Naive B cell (primary cell): ENCODE results near the gene RIMBP2. TPM values are rescaled to one million over a fixed set of nuclear protein-coding genes. Genes with fewer than 3 reads are reported as not detected.

Source experiments
- ATAC-seq, 2 donors: fragments of 150-1000 bp; cut with Tn5 transposase; 2 replicates each; pipeline ENCODE4 v1.10.0; 2021; ENCODE audit warnings: low read depth in 2 of 2, mild to moderate bottlenecking in 2 of 2, moderate library complexity in 2 of 2
- DNase-seq: peaks from one replicate; pipeline ENCODE4 v3.0.0; 2022
- H3K27ac Mint-ChIP-seq, 6 donors: one replicate each; pipeline ENCODE4 v1.8.0; 2020 to 2022; ENCODE audit warnings: mild to moderate bottlenecking in 6 of 6, mixed read lengths in 6 of 6, moderate library complexity in 5 of 6, inconsistent platforms in 2 of 6
- H3K27me3 Mint-ChIP-seq, 3 donors: one replicate each; pipeline ENCODE4 v1.8.0; 2021 to 2022; ENCODE audit warnings: mixed read lengths in 3 of 3, mild to moderate bottlenecking in 1 of 3
- H3K36me3 Mint-ChIP-seq, 2 donors: one replicate each; pipeline ENCODE4 v1.8.0; 2020 to 2022; ENCODE audit warnings: mixed read lengths in 2 of 2, inconsistent platforms in 1 of 2, mild to moderate bottlenecking in 1 of 2
- H3K4me1 Mint-ChIP-seq, 3 donors: one replicate each; pipeline ENCODE4 v1.8.0; 2020 to 2022; ENCODE audit warnings: mixed read lengths in 3 of 3, inconsistent platforms in 1 of 3, mild to moderate bottlenecking in 1 of 3, moderate library complexity in 1 of 3
- H3K4me3 Mint-ChIP-seq, 8 donors: one replicate each; pipeline ENCODE4 v1.8.0; 2020 to 2022; ENCODE audit warnings: mild to moderate bottlenecking in 8 of 8, mixed read lengths in 8 of 8, moderate library complexity in 8 of 8, inconsistent platforms in 2 of 8
- H3K9me3 Mint-ChIP-seq, 7 donors: one replicate each; pipeline ENCODE4 v1.8.0; 2020 to 2022; ENCODE audit warnings: mixed read lengths in 7 of 7, mild to moderate bottlenecking in 5 of 7, inconsistent platforms in 2 of 7, moderate library complexity in 1 of 7
- polyA plus RNA-seq, 6 donors: library from polyadenylated mRNA; unstranded; fragments of 300-500 nt; fragmentation: Illumina TruSeq; gene quantifications; one replicate each; pipeline ENCODE4 v1.2.3, GENCODE V29; 2021; ENCODE audit warnings: low read depth in 6 of 6

The RIMBP2 gene
- polyA plus RNA-seq, 6 donors from 2014 or later = 0.04 TPM; not detected in 5

DNA sequence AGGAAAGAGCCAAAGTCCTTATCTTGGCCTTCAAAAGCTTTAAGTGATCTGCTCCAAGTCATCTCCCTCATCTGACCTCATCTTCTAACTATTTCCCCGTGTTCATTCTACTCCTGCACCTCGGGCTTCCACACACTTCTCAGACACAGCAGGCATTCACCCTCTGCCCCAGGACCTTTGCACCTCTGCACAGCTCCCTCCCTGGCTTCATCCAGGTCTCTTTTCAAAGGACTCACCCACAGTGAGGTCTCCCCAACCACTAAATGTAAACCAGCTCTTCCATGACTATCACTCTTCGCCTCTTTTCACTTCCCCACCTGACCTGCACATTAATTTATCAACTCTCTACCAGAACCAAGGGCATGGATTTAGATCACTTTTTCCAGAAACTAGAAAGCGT is 216.6 kb downstream of the RIMBP2 start:
- H3K4me1 Mint-ChIP-seq = no peaks in the 10 kb centered on the region
- peaks cover 0 to 10% (median 0%) of the 10 kb centered on the region in 7 donors for H3K9me3 Mint-ChIP-seq
- H3K27me3 Mint-ChIP-seq = no peaks in the 10 kb centered on the region
- no peak overlapping the region for H3K27ac Mint-ChIP-seq
- DNase-seq (no peak), ATAC-seq (no peak)
- no peak overlapping the region for H3K4me3 Mint-ChIP-seq
- no peaks in the 10 kb centered on the region for H3K36me3 Mint-ChIP-seq

DNA sequence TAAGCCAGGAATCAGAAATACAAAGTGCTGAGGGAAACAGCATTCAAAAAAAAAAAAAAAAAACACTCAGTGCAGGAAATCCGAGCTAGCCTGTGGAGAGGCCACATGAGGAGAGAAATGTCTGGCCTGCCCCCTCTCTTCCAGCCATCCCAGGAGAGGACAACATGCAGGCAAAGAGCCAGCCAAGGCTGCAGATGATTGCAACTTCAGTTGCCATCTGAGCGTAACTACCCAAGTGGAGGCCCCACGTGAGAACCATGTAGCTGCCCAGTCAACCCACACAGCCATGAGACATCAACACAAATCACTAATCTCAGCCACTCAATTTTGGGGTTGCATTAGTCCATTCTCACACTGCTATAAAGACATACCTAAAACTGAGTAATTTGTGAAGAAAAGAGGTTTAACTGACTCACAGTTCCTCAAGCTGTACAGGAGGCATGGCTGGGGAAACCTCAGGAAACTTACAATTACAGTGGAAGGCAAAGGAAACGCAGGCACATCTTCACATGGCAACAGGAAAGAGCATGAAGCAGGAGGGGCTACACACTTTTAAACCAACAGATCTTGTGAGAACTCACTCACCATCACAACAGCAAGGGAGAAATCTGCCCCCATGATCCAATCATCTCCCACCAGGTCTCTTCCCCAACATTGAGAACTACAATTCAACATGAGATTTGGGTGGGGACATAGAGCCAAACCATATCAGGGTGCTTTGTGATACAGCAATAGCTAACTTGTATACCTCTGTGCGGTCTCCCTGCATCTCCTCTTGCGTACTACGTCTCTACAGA is 217.3 kb downstream of the RIMBP2 start:
- Mint-ChIP-seq H3K4me1 (no peaks in the 10 kb centered on the region), H3K36me3 (no peaks in the 10 kb centered on the region), H3K27ac (no peak overlapping the region), H3K27me3 (no peaks in the 10 kb centered on the region), H3K4me3 (no peak overlapping the region), H3K9me3 (peaks cover 0 to 10% (median 0%) of the 10 kb centered on the region in 7 donors)
- no peak for DNase-seq
- ATAC-seq = no peak

DNA sequence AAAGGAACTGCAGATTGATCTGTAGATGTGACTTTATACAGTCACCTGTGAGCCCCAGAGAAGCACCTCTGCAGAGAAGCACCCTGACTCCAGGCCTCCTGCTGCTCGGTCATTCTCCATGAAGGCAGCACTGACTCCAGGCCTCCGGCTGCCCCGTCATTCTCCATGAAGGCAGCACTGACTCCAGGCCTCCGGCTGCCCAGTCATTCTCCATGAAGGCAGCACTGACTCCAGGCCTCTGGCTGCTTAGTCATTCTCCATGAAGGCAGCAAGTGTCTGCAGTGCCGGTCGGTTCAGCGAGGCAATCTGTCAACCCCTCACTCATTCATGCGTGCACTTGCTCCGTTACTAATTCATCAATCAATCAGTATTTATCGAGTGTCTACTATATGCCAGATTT is 218.1 kb downstream of the RIMBP2 start:
- H3K27ac Mint-ChIP-seq = no peak overlapping the region
- no peaks in the 10 kb centered on the region for H3K4me1 Mint-ChIP-seq
- DNase-seq = no peak
- no peak overlapping the region for H3K4me3 Mint-ChIP-seq
- no peak for ATAC-seq
- H3K27me3 Mint-ChIP-seq = no peaks in the 10 kb centered on the region
- peaks cover 0 to 10% (median 0%) of the 10 kb centered on the region in 7 donors for H3K9me3 Mint-ChIP-seq
- H3K36me3 Mint-ChIP-seq = no peaks in the 10 kb centered on the region

DNA sequence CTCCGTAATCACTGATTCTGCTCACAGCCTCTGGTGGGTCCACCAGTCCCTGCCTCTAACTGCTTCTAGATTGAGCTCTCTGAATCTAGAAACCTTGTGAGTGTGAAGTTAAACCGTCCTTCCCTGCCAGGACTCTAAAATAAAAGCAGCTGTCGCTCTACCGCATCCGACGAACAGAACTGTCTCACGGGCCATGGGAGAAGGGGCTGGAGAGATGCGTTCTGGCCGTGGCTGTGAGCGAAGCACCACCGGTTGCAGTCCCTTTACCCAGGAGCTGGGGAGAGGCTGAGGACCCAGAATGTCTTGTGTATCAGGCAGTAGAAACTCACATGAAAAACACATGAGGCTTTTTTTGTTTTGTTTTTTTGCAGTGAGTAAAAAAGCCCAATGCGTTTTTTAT is 218.8 kb downstream of the RIMBP2 start:
- Mint-ChIP-seq H3K36me3 (no peaks in the 10 kb centered on the region), H3K4me1 (no peaks in the 10 kb centered on the region), H3K27me3 (no peaks in the 10 kb centered on the region), H3K9me3 (peaks cover 0 to 7% (median 0%) of the 10 kb centered on the region in 7 donors), H3K4me3 (no peak overlapping the region), H3K27ac (no peak overlapping the region)
- no peak for ATAC-seq
- no peak for DNase-seq

DNA sequence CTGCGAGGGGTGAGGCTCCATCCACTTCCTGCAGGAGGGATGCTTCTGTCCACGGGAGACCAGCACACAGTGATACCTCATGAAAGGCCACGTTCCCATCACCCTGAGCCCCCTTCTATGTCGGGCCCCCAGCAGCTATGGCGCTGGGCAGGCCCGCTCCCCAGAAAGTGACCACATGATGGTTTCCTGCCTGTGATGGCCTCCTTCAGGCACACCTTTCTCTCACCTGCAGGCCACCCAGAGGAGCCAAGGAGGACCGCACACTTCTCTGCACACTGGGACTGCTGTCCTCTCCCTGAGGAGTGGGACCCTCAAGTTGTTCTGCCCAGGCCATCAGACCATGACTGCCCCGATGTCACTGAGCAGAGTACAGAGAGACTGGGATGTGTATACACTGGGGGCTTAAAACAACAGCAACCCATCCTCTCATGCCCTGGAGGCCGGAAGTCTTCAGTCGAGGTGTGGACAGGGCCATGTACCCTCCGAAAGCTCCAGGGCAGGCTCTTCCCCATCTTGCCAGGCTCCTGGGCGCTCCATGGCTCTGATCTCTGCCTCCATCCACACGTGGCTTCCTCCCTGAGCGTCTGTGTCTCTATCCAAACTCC is 219.5 kb downstream of the RIMBP2 start:
- DNase-seq (no peak), ATAC-seq (no peak)
- Mint-ChIP-seq H3K27me3 (no peaks in the 10 kb centered on the region), H3K27ac (no peak overlapping the region), H3K9me3 (peaks cover 0 to 7% (median 0%) of the 10 kb centered on the region in 7 donors), H3K4me3 (no peak overlapping the region), H3K36me3 (no peaks in the 10 kb centered on the region), H3K4me1 (no peaks in the 10 kb centered on the region)

DNA sequence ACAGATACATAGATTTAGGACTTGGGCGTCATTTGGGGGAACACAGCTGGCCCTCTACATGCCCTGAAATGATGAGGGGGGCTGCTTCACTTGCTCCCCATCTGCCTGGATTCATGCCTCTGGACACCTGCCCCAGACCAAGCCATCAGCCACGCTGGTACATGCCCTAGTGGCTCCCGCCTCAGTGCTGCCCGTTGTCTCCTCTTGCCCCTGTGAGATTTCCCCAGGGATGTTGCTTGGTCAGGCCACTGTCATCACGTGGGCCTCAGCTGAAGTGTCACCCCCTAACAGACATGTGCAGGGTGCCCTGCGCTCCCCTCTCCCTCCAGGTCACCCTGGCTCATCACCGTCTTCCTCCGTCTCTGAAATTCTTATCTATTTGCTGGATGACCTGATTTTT is 220.9 kb downstream of the RIMBP2 start:
- Mint-ChIP-seq H3K9me3 (peaks cover 0 to 7% (median 0%) of the 10 kb centered on the region in 7 donors), H3K27me3 (no peaks in the 10 kb centered on the region), H3K4me3 (no peak overlapping the region), H3K27ac (no peak overlapping the region), H3K36me3 (no peaks in the 10 kb centered on the region), H3K4me1 (no peaks in the 10 kb centered on the region)
- no peak for DNase-seq
- ATAC-seq = no peak

DNA sequence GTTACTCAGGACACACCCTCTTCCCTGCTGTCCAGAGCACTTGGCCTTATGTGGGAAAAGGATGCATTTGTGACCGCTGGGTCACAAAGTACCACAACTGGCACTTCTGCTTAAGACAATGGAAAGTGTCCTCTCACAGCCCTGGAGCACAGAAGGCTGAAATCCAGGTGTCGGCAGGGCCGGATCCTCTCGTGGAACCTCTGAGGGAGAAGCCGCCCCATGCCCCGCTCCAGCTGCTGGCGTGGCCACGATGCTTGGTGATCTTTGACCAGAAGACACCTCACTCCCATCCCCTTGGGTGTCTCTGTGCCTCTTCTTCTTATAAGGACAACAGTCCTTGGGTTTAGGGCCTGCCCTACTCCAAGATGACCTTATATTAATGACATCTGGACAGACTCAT is 221.4 kb downstream of the RIMBP2 start:
- Mint-ChIP-seq H3K4me1 (no peaks in the 10 kb centered on the region), H3K4me3 (no peak overlapping the region), H3K27ac (no peak overlapping the region), H3K27me3 (no peaks in the 10 kb centered on the region), H3K36me3 (no peaks in the 10 kb centered on the region), H3K9me3 (peaks cover 0 to 7% (median 0%) of the 10 kb centered on the region in 7 donors)
- no peak for DNase-seq
- no peak for ATAC-seq

DNA sequence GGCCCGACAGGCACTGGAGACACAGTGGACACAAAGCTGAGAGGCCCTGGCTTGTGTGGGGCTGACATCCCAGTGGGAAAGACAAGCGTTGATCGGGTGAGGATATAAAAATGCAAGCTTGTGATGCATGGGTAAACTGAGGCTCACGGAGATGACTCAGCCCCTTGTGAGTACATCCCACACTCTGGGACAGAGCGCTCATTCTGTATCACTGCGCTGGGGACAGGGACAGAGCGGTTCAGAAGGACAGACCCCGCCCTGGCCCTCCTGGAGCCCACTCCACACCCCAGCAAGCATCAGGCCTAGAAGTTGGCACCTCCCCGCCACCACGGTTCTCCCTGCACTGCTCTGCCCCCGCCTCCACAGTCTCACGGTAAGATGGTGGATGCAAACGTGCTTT is 222.1 kb downstream of the RIMBP2 start:
- peaks cover 0 to 4% (median 0%) of the 10 kb centered on the region in 7 donors for H3K9me3 Mint-ChIP-seq
- H3K27me3 Mint-ChIP-seq = no peaks in the 10 kb centered on the region
- no peaks in the 10 kb centered on the region for H3K4me1 Mint-ChIP-seq
- H3K27ac Mint-ChIP-seq = no peak overlapping the region
- ATAC-seq (no peak), DNase-seq (no peak)
- H3K36me3 Mint-ChIP-seq = no peaks in the 10 kb centered on the region
- H3K4me3 Mint-ChIP-seq = no peak overlapping the region

DNA sequence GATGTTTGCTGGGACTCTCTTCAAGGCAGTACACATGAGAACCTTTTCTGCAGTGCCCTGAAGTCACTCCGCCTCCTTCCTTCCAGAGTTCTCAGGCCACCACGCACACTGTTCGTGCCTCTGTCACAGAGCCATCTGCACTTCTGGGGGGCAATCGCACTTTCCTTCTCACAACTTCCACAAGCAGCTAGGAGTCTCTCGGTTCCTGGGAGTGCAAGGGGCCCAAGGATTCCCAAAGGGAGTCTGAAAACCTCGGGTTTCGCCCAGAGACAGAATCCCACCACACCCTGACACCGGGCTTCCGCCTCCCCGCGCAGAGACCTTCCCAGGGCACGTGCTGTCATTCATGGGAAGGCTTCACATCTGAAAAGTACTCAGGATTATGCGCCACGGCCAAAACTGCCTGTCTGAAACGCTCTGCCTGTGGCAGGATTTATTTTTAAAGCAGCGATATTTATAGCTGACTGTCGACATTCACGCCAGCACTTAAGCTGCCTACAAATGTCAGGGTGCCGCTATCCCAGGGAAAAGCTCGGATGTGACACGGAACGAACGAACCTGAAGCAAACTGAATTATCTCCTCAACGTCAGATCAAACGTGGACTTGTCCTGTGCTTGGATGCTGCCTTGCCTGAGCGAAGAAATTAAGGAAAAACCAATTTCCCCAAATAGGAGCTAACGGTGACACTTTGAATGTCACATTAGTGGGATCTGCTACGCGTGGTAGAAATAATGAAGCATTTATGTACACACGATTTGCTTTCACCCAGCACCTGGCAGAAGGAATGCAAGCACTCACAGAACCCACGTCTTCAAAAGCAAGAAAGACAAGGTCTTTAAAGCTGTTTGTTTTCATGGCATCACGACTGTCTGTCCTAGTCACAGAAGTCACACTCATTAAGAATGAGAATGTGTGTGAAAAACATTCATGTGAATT is 224.4 kb downstream of the RIMBP2 start:
- ATAC-seq = no peak
- H3K4me1 Mint-ChIP-seq = no peaks in the 10 kb centered on the region

DNA sequence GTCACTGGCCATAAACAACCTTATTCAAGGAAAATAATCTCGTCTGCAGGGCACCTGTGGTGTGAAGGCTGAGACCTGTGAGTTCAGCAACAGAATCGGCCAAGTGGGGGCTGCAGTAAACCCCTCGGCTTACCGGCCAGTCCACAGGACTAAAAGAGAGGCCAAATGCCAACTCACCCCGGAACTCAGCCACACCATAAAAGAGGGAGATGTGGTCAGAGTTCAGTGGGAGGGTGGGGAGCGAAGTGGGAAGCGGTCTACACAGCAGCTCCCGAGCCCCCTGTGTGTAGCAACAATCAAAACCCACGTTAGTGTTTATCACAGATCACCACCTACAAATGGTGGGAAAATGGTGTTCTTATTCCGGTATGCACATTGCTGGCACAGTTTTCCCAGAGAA is 225.4 kb downstream of the RIMBP2 start:
- no peak for DNase-seq
- no peaks in the 10 kb centered on the region for H3K36me3 Mint-ChIP-seq
- no peak overlapping the region for H3K4me3 Mint-ChIP-seq

More for the DNA sequence above, 224.4 kb downstream of the RIMBP2 start:
- DNase-seq = no peak
- peak overlapping the region in 1 of 6 donors; percentile 61 for H3K27ac Mint-ChIP-seq
- H3K4me3 Mint-ChIP-seq = peak overlapping the region in 1 of 8 donors; percentile 52
- H3K36me3 Mint-ChIP-seq = no peaks in the 10 kb centered on the region
- H3K27me3 Mint-ChIP-seq = peaks cover 0 to 6% (median 4%) of the 10 kb centered on the region in 3 donors
- peaks cover 0 to 4% (median 0%) of the 10 kb centered on the region in 7 donors for H3K9me3 Mint-ChIP-seq

DNA sequence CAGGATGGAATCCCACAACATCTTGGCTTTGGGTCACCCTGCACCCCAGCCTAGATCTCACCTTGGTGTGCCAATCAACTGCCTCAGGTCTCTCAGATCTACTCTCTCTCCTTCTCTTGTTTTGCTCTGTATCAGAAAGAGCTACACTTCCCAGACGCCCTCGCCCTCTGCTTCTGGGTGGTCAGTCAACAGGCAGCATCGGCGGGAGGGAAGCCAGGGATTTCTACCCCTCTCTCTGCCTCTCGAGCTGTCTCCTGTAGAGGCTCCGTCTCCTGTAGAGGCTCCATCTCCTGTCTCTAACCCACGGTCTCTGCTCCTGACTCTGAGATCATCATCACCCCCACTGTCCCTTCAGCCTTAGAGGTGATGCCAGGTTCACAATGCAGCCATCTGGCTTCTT is 226.8 kb downstream of the RIMBP2 start:
- H3K36me3 Mint-ChIP-seq = no peaks in the 10 kb centered on the region
- no peaks in the 10 kb centered on the region for H3K4me1 Mint-ChIP-seq
- ATAC-seq (no peak), DNase-seq (no peak)
- no peak overlapping the region for H3K27ac Mint-ChIP-seq
- peaks cover 0 to 7% (median 6%) of the 10 kb centered on the region in 3 donors for H3K27me3 Mint-ChIP-seq
- peak overlapping the region in 1 of 8 donors; percentile 29 for H3K4me3 Mint-ChIP-seq
- peaks cover 0 to 6% (median 0%) of the 10 kb centered on the region in 7 donors for H3K9me3 Mint-ChIP-seq

More for the DNA sequence above, 225.4 kb downstream of the RIMBP2 start:
- ATAC-seq = no peak
- peaks cover 0 to 7% (median 6%) of the 10 kb centered on the region in 3 donors for H3K27me3 Mint-ChIP-seq
- H3K9me3 Mint-ChIP-seq = peaks cover 0 to 6% (median 0%) of the 10 kb centered on the region in 7 donors
- H3K4me1 Mint-ChIP-seq = no peaks in the 10 kb centered on the region
- H3K27ac Mint-ChIP-seq = no peak overlapping the region

DNA sequence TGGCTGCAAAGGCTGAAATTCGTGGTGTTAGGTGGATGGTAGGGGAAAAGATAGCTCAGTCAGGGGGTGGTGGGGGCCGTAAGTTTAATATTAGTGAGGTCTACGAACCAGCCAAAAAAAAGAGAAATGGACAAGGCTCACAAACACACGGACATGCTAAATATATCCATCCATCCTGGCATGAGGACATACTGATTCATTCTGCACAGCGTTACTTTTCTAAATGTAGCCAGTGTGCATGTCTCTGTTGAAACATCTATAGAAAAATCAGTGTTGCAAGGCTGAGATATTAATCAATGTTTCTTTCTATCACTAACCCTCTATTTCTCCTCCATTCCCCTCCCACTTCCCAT is 227.8 kb downstream of the RIMBP2 start:
- Mint-ChIP-seq H3K4me3 (no peak overlapping the region), H3K27me3 (peaks cover 0 to 7% (median 6%) of the 10 kb centered on the region in 3 donors), H3K27ac (no peak overlapping the region), H3K9me3 (peaks cover 0 to 6% (median 0%) of the 10 kb centered on the region in 7 donors), H3K4me1 (no peaks in the 10 kb centered on the region), H3K36me3 (no peaks in the 10 kb centered on the region)
- ATAC-seq (no peak), DNase-seq (no peak)

DNA sequence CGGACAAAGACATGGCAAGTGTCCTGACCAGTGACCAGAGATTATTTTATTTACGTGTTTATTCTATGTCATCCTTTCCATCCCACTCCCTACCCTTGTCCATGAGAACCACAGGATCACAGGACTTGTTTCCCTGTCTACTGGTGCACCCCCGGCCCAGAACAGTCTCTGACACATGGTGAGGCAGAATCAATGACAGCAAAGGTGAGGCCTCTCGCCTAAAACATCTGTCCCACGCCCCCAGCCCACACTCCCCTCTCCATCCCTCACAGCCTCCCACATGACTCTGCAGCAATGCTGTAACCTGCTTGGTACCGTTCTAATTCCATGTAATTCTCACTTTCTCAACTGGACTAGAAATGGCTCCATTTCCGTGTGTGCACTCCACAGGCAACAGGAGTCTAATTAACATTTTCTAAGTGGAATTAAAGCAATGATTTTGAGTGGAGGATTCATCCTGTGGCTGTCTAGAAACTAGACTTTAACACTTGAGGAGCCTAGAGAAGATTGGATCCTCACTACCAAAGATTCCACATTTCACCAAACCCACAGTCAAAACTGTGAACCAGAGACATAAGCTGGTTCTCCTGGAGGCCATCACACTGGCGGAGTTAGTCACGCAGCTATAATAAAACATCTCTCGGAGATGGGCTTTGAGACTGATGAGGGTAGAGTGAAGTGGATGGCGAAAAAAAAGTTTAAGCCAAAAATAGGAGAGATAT is 228.3 kb downstream of the RIMBP2 start:
- Mint-ChIP-seq H3K4me1 (no peaks in the 10 kb centered on the region), H3K9me3 (peaks cover 0 to 6% (median 0%) of the 10 kb centered on the region in 7 donors), H3K36me3 (no peaks in the 10 kb centered on the region), H3K27ac (no peak overlapping the region), H3K27me3 (peaks cover 0 to 7% (median 6%) of the 10 kb centered on the region in 3 donors), H3K4me3 (no peak overlapping the region)
- DNase-seq = no peak
- no peak for ATAC-seq
